IPS-15b (cell line): Measurements from ENCODE around the gene NPHP4.

Experiments
- H3K27me3 ChIP-seq: one replicate; pipeline ENCODE4 v1.6.1; 2013; ENCODE audit warnings: low read length; ENCODE audit not compliant: control insufficient read depth, insufficient read depth
- H3K36me3 ChIP-seq: one replicate; pipeline ENCODE4 v1.6.1; 2013; ENCODE audit warnings: low read length; ENCODE audit not compliant: control insufficient read depth, insufficient read depth
- H3K4me1 ChIP-seq: one replicate; pipeline ENCODE4 v1.6.1; 2013; ENCODE audit warnings: mild to moderate bottlenecking, low read length; ENCODE audit not compliant: control insufficient read depth, insufficient read depth
- H3K4me3 ChIP-seq: one replicate; pipeline ENCODE4 v1.5.1; 2013; ENCODE audit warnings: low read depth, low read length
- H3K9ac ChIP-seq: one replicate; pipeline ENCODE4 v1.6.1; 2013; ENCODE audit warnings: low read depth, mild to moderate bottlenecking, low read length
- H3K9me3 ChIP-seq: one replicate; pipeline ENCODE4 v1.6.1; 2013; ENCODE audit warnings: mild to moderate bottlenecking, low read length; ENCODE audit not compliant: control insufficient read depth, insufficient read depth

The NPHP4 gene

GRCh38 chr1:5971471-5972197, 20.6 kb downstream of the NPHP4 start:
- H3K36me3 ChIP-seq: no peaks in the 10 kb centered on the region
- H3K4me3 ChIP-seq: no peak overlapping the region
- H3K4me1 ChIP-seq: no peaks in the 10 kb centered on the region
- H3K9ac ChIP-seq: no peak overlapping the region
- no peaks in the 10 kb centered on the region for H3K9me3 ChIP-seq
- no peaks in the 10 kb centered on the region for H3K27me3 ChIP-seq

- Histone ChIP-seq H3K9ac (no peak overlapping the region), H3K27me3 (no peaks in the 10 kb centered on the region)
These were observed 21.5 kb downstream of the NPHP4 start for GRCh38 chr1:5970610-5971273.

GRCh38 chr1:5969168-5969567, 23.1 kb downstream of the NPHP4 start:
- Histone ChIP-seq H3K36me3 (no peaks in the 10 kb centered on the region), H3K27me3 (no peaks in the 10 kb centered on the region), H3K4me3 (no peak overlapping the region), H3K4me1 (no peaks in the 10 kb centered on the region), H3K9me3 (no peaks in the 10 kb centered on the region), H3K9ac (no peak overlapping the region)

More at GRCh38 chr1:5970610-5971273, 21.5 kb downstream of the NPHP4 start:
- no peaks in the 10 kb centered on the region for H3K4me1 ChIP-seq
- H3K4me3 ChIP-seq: no peak overlapping the region
- no peaks in the 10 kb centered on the region for H3K9me3 ChIP-seq
- no peaks in the 10 kb centered on the region for H3K36me3 ChIP-seq

GRCh38 chr1:5968161-5968736, 24.0 kb downstream of the NPHP4 start:
- Histone ChIP-seq H3K9ac (no peak overlapping the region), H3K27me3 (no peaks in the 10 kb centered on the region), H3K4me3 (no peak overlapping the region), H3K36me3 (no peaks in the 10 kb centered on the region), H3K9me3 (no peaks in the 10 kb centered on the region), H3K4me1 (no peaks in the 10 kb centered on the region)

GRCh38 chr1:5967351-5968160, 24.7 kb downstream of the NPHP4 start:
- H3K36me3 ChIP-seq: peaks cover under 1% of the 10 kb centered on the region
- H3K4me1 ChIP-seq: no peaks in the 10 kb centered on the region

GRCh38 chr1:5966543-5967205, 25.6 kb downstream of the NPHP4 start:
- H3K4me3 ChIP-seq: no peak overlapping the region
- H3K9ac ChIP-seq: no peak overlapping the region

More at GRCh38 chr1:5967351-5968160, 24.7 kb downstream of the NPHP4 start:
- Histone ChIP-seq H3K9ac (no peak overlapping the region), H3K9me3 (no peaks in the 10 kb centered on the region), H3K4me3 (no peak overlapping the region), H3K27me3 (no peaks in the 10 kb centered on the region)

GRCh38 chr1:5965586-5966131, 26.6 kb downstream of the NPHP4 start:
- H3K27me3 ChIP-seq: no peaks in the 10 kb centered on the region
- no peak overlapping the region for H3K4me3 ChIP-seq
- H3K9ac ChIP-seq: no peak overlapping the region
- H3K36me3 ChIP-seq: peaks cover 7% of the 10 kb centered on the region
- no peaks in the 10 kb centered on the region for H3K4me1 ChIP-seq
- no peaks in the 10 kb centered on the region for H3K9me3 ChIP-seq

More at GRCh38 chr1:5966543-5967205, 25.6 kb downstream of the NPHP4 start:
- Histone ChIP-seq H3K4me1 (no peaks in the 10 kb centered on the region), H3K27me3 (no peaks in the 10 kb centered on the region), H3K9me3 (no peaks in the 10 kb centered on the region), H3K36me3 (peaks cover 3% of the 10 kb centered on the region)

GRCh38 chr1:5962265-5963105, 29.7 kb downstream of the NPHP4 start:
- Histone ChIP-seq H3K27me3 (no peaks in the 10 kb centered on the region), H3K9ac (no peak overlapping the region), H3K9me3 (no peaks in the 10 kb centered on the region), H3K4me1 (no peaks in the 10 kb centered on the region), H3K4me3 (no peak overlapping the region), H3K36me3 (peaks cover 9% of the 10 kb centered on the region)

GRCh38 chr1:5961601-5962000, 30.6 kb downstream of the NPHP4 start:
- Histone ChIP-seq H3K4me3 (no peak overlapping the region), H3K27me3 (no peaks in the 10 kb centered on the region), H3K4me1 (no peaks in the 10 kb centered on the region), H3K9me3 (no peaks in the 10 kb centered on the region), H3K9ac (no peak overlapping the region), H3K36me3 (peaks cover 9% of the 10 kb centered on the region)

GRCh38 chr1:5960336-5960735, 31.9 kb downstream of the NPHP4 start:
- Histone ChIP-seq H3K27me3 (no peaks in the 10 kb centered on the region), H3K9me3 (no peaks in the 10 kb centered on the region), H3K36me3 (peaks cover 9% of the 10 kb centered on the region), H3K4me3 (no peak overlapping the region), H3K4me1 (no peaks in the 10 kb centered on the region), H3K9ac (no peak overlapping the region)
